Subcutaneous adipose tissue (tissue), 4 donors: ENCODE data around the gene XYLT1. TPM values are rescaled to one million over a fixed set of nuclear protein-coding genes. Genes with fewer than 3 reads are reported as not detected.

Experiments used
- total RNA-seq, 4 donors: library from RNA; depleted of rRNA; stranded (reverse); fragments of >200 nt; gene quantifications; one replicate each; pipeline ENCODE4 v1.1.0, GENCODE V29; 2016
- TF ChIP-seq, protein P1 (sequence below): fragments of 450-650 bp; IDR thresholded peaks from one replicate; pipeline ENCODE4 v1.5.1; 2016; ENCODE audit warnings: low read depth, mild to moderate bottlenecking, control low read depth, antibody characterized with exemption, moderate library complexity

The XYLT1 gene
- total RNA-seq, 4 donors from 2014 or later = 21.7 to 27.5 (median 26.1) TPM

DNA sequence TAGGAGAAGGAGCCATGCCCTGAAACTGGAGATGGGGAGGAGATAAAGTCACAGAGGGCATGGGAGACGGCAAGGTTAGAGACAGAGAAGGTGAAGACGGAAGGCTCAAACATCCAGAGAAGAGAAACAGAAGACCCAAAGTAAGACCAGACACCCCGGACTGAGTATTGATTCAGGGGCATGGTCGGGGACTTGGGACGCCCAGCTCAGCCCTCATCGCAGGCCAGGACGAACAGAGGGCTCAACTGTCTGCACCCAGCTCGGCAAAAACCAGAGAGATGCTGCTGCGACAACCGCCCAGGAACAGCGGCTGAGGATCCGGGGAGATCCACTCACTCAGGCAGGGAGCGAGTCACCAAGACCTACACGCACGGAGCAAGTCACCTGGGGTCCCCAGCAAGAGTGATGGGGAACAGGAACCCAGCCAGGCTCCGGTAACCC, 999 bp downstream of the XYLT1 start:
- TF ChIP-seq, protein P1, sequence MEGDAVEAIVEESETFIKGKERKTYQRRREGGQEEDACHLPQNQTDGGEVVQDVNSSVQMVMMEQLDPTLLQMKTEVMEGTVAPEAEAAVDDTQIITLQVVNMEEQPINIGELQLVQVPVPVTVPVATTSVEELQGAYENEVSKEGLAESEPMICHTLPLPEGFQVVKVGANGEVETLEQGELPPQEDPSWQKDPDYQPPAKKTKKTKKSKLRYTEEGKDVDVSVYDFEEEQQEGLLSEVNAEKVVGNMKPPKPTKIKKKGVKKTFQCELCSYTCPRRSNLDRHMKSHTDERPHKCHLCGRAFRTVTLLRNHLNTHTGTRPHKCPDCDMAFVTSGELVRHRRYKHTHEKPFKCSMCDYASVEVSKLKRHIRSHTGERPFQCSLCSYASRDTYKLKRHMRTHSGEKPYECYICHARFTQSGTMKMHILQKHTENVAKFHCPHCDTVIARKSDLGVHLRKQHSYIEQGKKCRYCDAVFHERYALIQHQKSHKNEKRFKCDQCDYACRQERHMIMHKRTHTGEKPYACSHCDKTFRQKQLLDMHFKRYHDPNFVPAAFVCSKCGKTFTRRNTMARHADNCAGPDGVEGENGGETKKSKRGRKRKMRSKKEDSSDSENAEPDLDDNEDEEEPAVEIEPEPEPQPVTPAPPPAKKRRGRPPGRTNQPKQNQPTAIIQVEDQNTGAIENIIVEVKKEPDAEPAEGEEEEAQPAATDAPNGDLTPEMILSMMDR = no peak

DNA sequence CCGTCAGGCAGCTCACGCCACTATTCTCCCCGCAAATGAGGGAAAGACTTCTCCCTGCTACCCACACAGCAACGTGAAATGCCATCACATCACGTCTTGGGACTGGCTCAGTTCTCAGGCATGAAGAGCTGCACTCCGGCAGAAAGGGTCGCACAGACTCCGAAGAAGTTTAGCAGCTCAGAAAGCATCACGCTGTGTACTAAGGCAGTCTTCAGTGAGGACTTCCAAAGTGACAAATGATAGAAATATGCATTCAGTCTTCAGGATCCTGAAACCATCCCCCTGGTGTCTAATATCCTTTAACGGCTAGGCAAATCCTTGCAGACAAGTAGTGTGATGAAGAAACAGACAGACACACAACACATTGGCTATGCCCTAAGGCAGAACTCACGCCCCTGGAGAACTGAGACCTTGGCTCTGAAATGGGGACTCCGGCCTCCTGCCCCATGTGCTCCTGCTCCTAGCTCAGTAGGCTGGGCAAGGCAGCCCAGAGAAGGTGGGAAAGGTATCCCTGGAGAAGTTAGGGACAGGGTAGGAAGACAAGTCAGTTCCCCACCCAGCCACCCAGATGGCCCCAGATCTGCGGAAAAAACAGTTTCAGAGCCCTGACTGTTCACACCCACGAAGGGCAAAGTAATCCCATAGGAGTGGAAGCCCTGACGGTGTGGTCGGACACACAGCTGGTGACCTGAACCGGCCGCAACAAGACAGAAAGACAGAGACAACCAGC, 1.6 kb downstream of the XYLT1 start:
- TF ChIP-seq, protein P1 = no peak

DNA sequence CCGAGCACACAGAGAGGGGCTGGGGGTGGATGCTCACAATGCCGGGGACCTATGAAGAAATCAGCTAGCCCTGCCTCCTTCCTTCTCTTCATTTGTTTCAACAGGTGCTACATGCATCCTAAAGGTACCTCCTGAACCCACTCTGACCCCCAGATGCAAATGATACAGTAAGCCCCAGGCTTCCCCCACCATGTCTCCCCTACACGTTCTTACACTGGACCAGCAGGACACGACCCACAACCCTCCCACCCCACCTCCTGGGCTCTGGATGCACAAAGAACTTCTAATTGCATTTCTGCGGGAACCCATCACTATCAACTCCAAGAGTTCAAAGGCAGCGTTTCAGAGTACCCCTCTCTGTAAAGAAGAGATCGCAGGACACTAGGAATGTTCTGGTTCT, 2.1 kb downstream of the XYLT1 start:
- TF ChIP-seq, protein P1 = no peak

DNA sequence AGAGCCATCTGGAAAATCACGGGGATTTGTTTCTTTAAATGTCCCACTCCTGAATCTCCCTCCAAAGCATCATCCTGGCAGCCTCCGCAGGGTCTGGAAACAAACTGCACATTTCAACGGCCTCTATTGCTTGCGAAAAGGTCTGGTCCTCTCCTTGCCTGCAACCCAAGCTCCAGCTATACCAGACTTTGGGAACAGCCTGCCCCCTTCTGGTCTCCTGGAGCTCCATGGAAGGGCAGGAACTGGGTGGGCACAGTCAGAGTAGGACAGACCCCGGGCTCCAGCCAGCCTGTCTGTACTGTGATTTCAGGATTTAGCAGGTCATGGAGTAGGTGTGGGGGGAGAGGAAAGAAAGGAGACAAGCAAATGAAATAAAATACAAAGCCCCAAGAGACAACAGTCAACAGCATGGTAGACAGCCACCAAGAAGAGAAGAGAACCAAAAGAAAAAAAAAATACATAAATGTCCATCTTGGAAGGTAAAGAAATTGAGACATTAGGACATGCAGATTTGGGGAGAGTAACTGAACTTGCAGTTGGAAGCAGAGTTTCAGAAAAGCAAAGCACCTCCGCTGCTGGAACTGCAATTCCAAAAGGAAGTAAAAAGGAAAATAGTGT, 2.7 kb downstream of the XYLT1 start:
- TF ChIP-seq, protein P1 = no peak

DNA sequence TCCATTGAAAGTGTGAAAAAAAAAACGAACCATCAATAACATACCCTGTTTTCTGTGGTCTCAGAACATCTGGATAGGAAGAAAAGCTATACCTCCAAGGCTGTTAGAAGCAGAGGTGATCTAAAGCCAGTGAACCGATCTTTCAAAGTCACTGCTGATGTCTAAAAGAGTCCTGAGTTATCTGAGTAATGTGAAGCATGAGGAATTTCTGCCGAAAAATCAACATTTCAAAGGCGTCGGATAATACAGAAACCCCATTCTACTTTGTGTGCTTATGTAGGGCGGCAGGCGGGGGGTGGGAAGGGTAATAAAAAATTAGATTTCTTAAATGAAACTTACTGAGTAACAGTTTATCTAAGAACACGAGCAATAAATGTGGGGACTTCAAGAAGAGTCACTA, 3.9 kb downstream of the XYLT1 start:
- TF ChIP-seq, protein P1 = no peak

DNA sequence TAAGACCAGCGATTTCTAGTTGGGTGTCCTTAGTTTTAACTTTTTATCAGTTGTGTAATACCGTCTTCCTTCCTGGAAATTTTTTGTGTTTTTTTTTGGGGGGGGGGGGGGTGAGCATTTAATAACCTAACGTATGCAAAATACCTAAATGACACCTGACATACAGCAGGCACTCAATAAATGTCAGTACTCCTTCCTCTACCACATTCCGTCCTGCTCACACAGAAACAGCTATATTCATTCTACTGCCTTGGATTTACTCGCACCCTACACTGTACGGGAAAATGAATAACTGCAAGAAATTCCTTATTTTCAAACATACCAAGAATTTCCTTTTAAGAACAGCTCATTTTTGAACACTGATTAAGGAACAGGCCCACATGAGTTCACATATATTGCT, 5.3 kb downstream of the XYLT1 start:
- TF ChIP-seq, protein P1 = no peak

DNA sequence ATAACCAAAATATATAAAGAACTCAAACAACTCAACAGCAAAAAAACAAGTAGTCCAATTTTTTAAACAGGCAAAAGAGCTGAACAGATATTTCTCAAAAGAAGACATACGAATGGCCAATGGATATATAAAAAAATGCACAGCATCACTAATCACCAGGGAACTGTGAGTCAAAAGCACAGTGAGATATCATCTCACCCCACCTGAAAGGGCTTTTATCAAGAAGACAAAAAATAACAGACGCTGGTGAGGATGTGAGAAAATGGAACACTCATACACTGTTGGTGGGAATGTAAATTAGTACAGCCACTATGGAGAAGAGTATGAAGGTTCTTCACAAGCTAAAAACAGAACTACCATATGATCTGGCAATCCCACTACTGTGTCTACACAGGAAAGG, 7.4 kb downstream of the XYLT1 start:
- TF ChIP-seq, protein P1 = no peak
